ENCODE data around the gene SH3BP1. TPM values are rescaled to one million over a fixed set of nuclear protein-coding genes. Genes with fewer than 3 reads are reported as not detected.
"Not testable (repeated sequence)": the region's sequence is repeated elsewhere in the genome, so short reads cannot be mapped to it uniquely, and the experiment has no call there.

The SH3BP1 gene
- total RNA-seq, 6 experiments from 2014 or later, result 1.6 to 4.8 (median 2.8) TPM

GRCh38 chr22:37609240-37610152 lies 30.0 kb upstream of the SH3BP1 start:
- Histone ChIP-seq H3K9me3 (no peaks in the 10 kb centered on the region), H3K36me3 (peaks cover 0 to 4% (median 0%) of the 10 kb centered on the region in 4 donors), H3K27ac (peak overlapping the region; percentile 84 to 89 (median 88)), H3K27me3 (no peaks in the 10 kb centered on the region), H3K4me3 (peak overlapping the region; percentile 86 to 97 (median 90)), H3K4me1 (peaks cover 0 to 22% (median 2%) of the 10 kb centered on the region in 4 donors)
- no peak for ATAC-seq
- TF ChIP-seq POLR2A (IDR thresholded peaks at IDR 0.05), result no peak
- no peak for TF ChIP-seq CTCF (IDR thresholded peaks at IDR 0.05)
- 2% methylated on average over 18 of the region's 26 CpGs for WGBS (ENCODE audit: insufficient coverage, low coverage, low lambda C conversion rate, missing lambda C conversion rate)
- intact Hi-C loops (cut with DNase I), result no loop called here
- no peak for DNase-seq

- peaks cover 0 to 22% (median 2%) of the 10 kb centered on the region in 4 donors for H3K4me1 ChIP-seq
- ATAC-seq; intact Hi-C loops (cut with DNase I); DNase-seq; H3K9me3 ChIP-seq; H3K27me3 ChIP-seq: not testable (repeated sequence)
- H3K27ac ChIP-seq, result peak overlapping the region; percentile 84 to 89 (median 88)
- H3K4me3 ChIP-seq, result peak overlapping the region; percentile 86 to 97 (median 90)
- WGBS (ENCODE audit: insufficient coverage, low coverage, low lambda C conversion rate, missing lambda C conversion rate), result 82% methylated on average over 3 of the region's 3 CpGs
- peaks cover 0 to 10% (median 0%) of the 10 kb centered on the region in 4 donors for H3K36me3 ChIP-seq
These were observed 29.4 kb upstream of the SH3BP1 start for GRCh38 chr22:37610153-37610475.

- intact Hi-C loops (cut with DNase I), result no loop called here
- WGBS (ENCODE audit: insufficient coverage, low coverage, low lambda C conversion rate, missing lambda C conversion rate), result 74% methylated on average over 6 of the region's 15 CpGs
- no peaks in the 10 kb centered on the region for H3K9me3 ChIP-seq
- TF ChIP-seq CTCF (IDR thresholded peaks at IDR 0.05) (no peak), POLR2A (IDR thresholded peaks at IDR 0.05) (no peak)
- ATAC-seq (no peak), DNase-seq (no peak)
- H3K36me3 ChIP-seq, result peaks cover 0 to 11% (median 0%) of the 10 kb centered on the region in 4 donors
- H3K4me3 ChIP-seq, result no peak overlapping the region
- H3K27ac ChIP-seq, result peak overlapping the region in 2 of 3 donors; percentile 84 to 88
- H3K4me1 ChIP-seq, result peaks cover 0 to 22% (median 2%) of the 10 kb centered on the region in 4 donors
- no peaks in the 10 kb centered on the region for H3K27me3 ChIP-seq
These were observed 28.9 kb upstream of the SH3BP1 start for GRCh38 chr22:37610480-37611129.

- Histone ChIP-seq H3K36me3 (peaks cover 0 to 11% (median 0%) of the 10 kb centered on the region in 4 donors), H3K27ac (peak overlapping the region; percentile 14 to 88 (median 24)), H3K4me3 (no peak overlapping the region), H3K9me3 (no peaks in the 10 kb centered on the region), H3K27me3 (no peaks in the 10 kb centered on the region), H3K4me1 (peaks cover 0 to 22% (median 2%) of the 10 kb centered on the region in 4 donors)
- intact Hi-C loops (cut with DNase I), result no loop called here
- whole genome bisulfite sequencing (ENCODE audit: insufficient coverage, low coverage, low lambda C conversion rate, missing lambda C conversion rate), result 13% methylated on average over 1 of the region's 6 CpGs
- ATAC-seq (no peak), DNase-seq (no peak)
- no peak for TF ChIP-seq CTCF (IDR thresholded peaks at IDR 0.05)
- no peak for TF ChIP-seq POLR2A (IDR thresholded peaks at IDR 0.05)
These were observed 28.3 kb upstream of the SH3BP1 start for GRCh38 chr22:37611207-37611606.

Data from right lobe of liver (tissue), 6 donors.